H7 (cell line): ENCODE results near the gene CFAP46. TPM values are rescaled to one million over a fixed set of nuclear protein-coding genes. Genes with fewer than 3 reads are reported as not detected.
"Not testable (repeated sequence)": the region's sequence is repeated elsewhere in the genome, so short reads cannot be mapped to it uniquely, and the experiment has no call there.

Experiments
- DNase-seq: peaks from one replicate; pipeline ENCODE4 v3.0.0; 2012
- H3K27me3 ChIP-seq: 2 replicates; pipeline ENCODE4 v1.6.0; 2011; ENCODE audit warnings: mild to moderate bottlenecking, low read length; ENCODE audit not compliant: control insufficient read depth, insufficient read depth
- H3K36me3 ChIP-seq: replicated peaks from 2 replicates; pipeline ENCODE4 v1.5.1; 2011; ENCODE audit warnings: low read length; ENCODE audit not compliant: control insufficient read depth, insufficient read depth
- H3K4me3 ChIP-seq: 2 replicates; pipeline ENCODE4 v1.5.1; 2011; ENCODE audit warnings: low read depth, mild to moderate bottlenecking, control low read depth, low read length, moderate library complexity; ENCODE audit not compliant: insufficient read depth
- total RNA-seq: library from RNA; depleted of rRNA; stranded (reverse); fragments of >200 nt; shearing (Covaris generic); gene quantifications from 2 replicates; pipeline ENCODE4 v1.2.3, GENCODE V29; 2014

CFAP46 gene
- total RNA-seq, 1 experiment from 2014 or later, result 0.59 TPM

DNA sequence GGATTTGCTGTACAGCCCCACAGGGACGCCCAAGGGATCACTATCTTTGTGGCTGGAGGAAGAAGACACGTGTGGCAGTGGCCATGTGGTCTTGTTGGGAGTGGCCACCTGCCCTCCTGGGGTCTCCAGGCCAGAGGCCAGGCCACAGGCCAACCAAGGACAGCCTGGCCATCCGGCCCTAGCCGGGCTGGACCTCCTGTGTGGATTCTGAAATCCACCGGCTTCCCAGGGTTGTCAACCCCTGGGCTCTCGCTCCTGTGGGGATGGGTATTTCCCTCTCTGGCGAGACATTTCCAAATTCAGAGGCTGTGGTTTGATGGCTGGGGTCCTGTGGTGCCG, 31.5 kb upstream of the CFAP46 start:
- H3K36me3 ChIP-seq, result no peaks in the 10 kb centered on the region
- H3K27me3 ChIP-seq, result no peaks in the 10 kb centered on the region
- peak; percentile 64 for DNase-seq

DNA sequence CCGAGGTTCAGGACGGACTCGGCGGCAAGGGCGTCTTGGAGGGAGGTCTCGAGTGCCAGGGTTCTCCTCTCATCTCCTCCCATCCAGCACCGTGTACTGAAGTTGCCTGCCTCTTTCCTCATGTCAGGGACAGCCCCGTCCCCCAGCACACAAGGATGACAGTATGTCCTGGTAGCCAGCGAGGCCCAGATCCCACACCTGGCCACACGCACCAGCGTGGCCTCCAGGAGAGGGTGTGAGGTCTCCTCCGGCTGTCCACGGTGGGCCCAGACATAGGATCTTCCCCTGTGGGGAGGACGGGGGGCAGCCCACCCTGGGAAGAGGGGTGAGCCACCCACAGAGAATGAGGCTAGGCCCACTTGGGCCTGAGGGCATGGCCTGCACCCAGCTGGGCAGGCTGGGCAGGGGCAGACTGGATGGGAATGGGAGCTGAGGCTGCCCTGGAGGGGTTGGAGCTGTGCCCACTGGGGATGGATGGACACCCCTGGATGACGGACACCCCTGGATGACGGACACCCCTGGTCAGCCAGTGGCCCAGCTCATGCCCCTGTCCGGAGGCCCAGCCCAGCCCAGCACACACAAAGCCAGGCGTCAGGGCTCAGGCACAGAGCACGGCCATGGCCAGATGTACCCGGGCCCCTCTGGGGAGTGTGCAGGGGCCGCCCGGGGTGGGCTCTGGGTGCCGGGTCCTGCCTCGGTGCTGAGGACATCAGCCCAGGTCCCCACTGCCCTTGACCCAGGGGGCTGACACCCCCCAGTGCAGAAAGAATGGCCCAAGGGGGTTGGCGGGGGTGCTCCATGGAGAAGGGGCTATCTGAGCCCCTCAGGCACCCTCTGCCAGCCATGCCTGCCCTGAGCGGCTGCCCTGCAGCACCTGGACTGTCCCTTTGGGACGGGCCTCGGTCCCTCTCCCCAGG, 30.9 kb upstream of the CFAP46 start:
- Histone ChIP-seq H3K27me3 (no peaks in the 10 kb centered on the region), H3K4me3 (no peak overlapping the region), H3K36me3 (no peaks in the 10 kb centered on the region)
- DNase-seq, result peak; percentile 56

More for the DNA sequence above, 31.5 kb upstream of the CFAP46 start:
- H3K4me3 ChIP-seq, result no peak overlapping the region

DNA sequence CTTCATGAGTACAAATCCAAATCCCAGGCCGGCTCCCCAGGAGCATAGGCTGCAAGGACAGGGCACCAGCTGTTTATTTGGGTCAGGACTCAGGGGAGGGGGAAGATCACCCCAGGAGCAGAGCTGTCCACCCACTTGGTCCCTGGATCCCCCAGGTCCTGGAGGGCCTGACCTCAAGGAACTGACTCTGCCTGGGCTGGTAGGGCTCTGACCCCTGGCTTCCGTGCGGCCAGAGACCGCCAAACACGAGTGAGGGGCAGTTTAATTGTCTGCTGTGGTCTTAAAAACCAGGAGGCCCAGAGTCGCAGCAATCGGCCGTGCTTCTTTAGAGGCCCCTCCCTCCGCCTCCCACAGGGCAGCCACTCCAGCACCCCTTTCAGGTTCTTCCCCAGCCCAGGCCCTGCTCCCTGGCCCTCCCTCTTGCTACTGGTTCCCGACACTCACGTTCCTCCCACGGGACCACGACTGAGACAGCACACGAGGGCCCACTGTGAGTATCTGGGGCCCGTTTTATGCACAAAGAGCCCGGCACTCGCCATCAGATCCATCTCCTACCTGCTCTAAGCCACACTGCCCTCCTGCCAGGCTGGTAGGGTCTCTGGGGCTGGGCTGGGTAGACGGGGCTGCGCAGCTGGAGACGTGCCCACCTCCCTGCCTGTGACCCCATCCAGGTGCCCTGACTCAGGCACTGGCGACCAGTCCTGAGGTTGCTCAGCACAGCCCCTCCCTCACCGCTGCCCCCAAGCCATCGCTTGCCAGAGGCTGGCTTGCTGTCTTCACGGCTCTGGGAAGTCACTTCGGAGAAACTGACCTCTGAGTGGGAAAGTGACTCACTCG, 30.0 kb upstream of the CFAP46 start:
- Histone ChIP-seq H3K36me3 (no peaks in the 10 kb centered on the region), H3K4me3 (no peak overlapping the region), H3K27me3 (no peaks in the 10 kb centered on the region; the same call in 1 of the 2 replicates)
- DNase-seq, result peak; percentile 80

DNA sequence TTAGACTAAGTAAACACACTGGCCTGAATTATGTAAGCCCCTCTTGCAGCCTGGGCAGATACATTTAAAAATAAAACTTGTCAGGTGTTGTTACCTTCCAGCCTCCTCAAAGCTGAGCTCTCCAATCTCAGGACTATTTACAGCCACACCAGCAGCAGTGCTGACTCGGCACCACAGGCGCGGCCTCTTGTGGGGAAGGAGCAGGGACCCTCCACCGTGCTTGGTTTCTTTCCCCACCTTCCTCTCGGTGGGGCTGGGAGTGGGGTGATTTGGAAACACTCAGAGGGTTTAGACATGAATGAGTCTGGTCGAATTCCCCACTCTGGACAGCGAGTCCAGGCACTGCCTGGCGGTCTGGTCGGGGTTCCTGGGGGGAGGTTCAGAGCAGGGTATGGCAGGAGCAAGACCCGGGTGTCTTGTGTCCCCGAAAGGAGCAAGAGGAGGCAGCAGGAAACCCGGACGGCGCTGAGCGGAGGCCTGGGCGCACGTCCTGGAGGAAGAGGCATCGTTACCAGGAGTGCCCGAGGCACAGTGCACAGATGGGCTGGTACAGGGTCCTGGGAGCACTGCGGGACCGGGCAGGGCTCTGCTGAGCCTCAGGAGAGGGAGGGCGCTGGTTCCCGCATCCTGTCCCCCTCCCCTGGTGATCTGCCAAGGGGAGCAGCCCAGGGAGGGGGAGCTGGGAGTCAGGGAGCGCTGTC, 29.2 kb upstream of the CFAP46 start:
- H3K36me3 ChIP-seq, result no peaks in the 10 kb centered on the region
- no peaks in the 10 kb centered on the region; the same call in 1 of the 2 replicates for H3K27me3 ChIP-seq
- H3K4me3 ChIP-seq, result no peak overlapping the region; the same call in 1 of the 2 replicates
- DNase-seq, result peak; percentile 75

DNA sequence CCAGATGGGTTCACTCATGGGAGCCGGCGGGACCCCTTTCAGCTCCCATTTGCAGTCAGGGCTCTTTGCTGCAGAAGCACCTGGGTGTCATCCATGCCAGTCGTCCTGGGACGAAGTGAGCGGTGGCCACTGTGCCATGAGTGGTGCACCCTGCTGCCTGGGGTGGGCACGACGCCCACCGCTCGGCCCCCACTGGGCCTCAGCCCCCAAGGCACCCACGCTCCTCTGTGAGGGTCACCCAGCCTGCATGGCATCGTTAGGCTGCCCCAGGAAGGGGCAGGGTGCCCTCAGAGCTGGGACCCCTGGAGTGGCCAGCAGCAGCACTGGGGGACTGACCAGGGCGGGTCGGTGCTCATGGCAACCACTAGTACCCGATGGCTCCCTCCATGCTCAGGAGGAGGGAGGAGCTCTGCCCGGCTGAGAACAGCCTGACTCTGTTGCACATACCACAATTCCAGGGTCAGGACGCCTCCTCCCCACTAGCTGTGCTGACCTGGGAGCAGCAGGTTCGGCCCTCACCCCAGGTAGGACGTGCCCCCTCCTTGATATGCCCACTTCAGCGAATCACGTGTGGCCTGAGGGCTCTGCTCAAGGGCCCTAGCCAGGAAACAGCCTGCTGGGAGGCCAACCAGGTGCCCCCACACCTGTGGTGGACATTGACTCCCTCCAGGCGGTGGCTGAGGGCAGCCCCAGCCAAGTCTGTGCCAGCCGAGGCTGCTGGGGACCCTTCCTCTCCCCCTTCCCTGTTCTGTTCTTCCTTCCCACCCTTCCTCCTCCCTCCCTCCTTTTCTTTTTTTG, 28.5 kb upstream of the CFAP46 start:
- no peaks in the 10 kb centered on the region; the same call in 1 of the 2 replicates for H3K27me3 ChIP-seq
- no peaks in the 10 kb centered on the region for H3K36me3 ChIP-seq
- H3K4me3 ChIP-seq, result no peak overlapping the region
- DNase-seq, result peak; percentile 65

DNA sequence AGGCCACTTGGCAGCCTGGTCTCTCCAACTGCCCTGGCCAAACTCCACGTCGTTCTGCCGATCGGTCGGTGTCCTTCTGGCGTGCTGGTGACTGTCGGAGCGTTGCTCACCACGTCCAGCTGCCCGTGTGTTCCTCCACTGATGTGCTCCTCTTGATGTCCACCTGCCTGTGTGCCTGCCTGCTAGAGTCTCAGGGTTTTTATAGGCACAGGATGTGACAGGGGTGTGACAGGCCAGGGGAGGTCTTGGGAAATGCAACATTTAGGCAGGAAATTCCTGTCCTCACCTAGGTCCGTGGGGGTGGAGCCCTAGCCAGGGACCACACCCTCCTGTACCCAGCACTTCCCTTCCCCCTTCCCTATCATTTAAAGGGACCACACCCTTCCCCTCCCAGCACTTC, 25.2 kb upstream of the CFAP46 start:
- DNase-seq, result no peak
- no peaks in the 10 kb centered on the region; the same call in 1 of the 2 replicates for H3K27me3 ChIP-seq
- H3K36me3 ChIP-seq, result no peaks in the 10 kb centered on the region
- H3K4me3 ChIP-seq, result no peak overlapping the region

DNA sequence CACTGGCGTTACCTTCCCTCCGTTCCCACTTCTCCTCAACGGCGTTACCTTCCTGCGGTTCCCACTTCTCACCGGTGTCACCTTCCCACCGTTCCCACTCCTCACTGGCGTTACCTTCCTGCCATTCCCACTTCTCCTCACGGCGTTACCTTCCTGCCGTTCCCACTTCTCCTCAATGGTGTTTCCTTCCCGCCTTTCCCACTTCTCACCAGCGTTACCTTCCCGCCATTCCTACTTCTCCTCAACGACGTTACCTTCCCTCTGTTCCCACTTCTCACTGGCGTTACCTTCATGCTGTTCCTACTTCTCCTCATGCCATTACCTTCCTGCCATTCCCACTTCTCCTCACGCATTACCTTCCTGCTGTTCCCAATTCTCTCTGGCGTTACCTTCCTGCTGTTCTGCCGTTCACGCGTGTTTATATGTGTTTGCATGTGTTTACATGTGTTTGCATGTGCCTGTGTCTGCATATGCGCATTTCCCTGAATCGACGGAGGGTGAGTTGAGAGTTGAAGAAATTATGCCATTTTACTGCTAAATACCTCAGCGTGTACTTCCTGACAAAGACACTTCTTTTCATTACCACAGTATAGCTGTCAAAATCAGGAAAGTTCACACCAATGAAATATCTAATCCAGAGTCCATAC, 23.2 kb upstream of the CFAP46 start:
- Histone ChIP-seq H3K4me3 (no peak overlapping the region), H3K27me3 (no peaks in the 10 kb centered on the region; the same call in 1 of the 2 replicates), H3K36me3 (no peaks in the 10 kb centered on the region)
- DNase-seq, result no peak

DNA sequence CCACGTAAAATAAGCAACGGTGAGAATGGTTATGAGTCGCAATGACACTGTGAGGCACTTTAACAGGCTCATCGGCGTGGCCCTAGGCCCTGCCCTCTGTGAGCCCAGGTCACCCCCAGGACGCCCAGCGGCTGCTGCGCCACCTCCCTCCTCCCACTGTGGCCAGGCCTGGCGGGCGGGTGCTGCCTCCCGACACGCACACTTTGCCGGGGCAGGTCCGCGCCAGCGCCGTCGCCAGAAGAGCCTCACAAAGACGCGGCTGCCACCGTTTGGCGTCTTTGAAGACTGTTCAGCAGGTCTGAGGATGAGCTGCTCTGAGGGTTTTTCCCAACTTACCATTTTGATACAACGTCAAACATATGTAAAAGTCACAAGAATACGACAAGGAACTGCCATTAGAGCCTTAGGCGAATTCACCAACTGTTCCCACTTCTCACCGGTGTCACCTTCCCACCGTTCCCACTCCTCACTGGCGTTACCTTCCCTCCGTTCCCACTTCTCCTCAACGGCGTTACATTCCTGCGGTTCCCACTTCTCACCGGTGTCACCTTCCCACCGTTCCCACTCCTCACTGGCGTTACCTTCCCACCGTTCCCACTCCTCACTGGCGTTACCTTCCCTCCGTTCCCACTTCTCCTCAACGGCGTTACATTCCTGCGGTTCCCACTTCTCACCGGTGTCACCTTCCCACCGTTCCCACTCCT, 22.5 kb upstream of the CFAP46 start:
- DNase-seq, result peak; percentile 32
- H3K36me3 ChIP-seq, H3K4me3 ChIP-seq, H3K27me3 ChIP-seq: not testable (repeated sequence)

DNA sequence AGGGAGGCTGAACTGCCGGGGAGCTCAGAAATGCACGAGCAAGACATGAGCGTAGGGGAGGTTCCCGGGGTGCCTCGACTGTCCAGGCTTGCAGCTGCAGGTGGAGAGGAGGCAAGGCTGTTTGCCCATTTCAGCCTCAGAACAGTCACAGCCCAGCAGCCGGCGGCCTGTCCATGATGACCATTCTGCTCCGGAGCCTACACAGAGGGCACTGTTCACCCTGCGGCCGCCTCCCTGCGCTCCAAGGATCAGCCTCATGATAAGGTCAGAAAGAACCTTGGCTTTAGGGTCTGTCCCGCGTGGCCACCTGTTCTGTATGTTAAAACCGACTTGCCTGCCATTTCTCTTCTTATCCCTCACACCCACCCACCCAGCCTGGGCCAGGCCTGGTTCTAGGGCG, 21.9 kb upstream of the CFAP46 start:
- no peak overlapping the region for H3K4me3 ChIP-seq

DNA sequence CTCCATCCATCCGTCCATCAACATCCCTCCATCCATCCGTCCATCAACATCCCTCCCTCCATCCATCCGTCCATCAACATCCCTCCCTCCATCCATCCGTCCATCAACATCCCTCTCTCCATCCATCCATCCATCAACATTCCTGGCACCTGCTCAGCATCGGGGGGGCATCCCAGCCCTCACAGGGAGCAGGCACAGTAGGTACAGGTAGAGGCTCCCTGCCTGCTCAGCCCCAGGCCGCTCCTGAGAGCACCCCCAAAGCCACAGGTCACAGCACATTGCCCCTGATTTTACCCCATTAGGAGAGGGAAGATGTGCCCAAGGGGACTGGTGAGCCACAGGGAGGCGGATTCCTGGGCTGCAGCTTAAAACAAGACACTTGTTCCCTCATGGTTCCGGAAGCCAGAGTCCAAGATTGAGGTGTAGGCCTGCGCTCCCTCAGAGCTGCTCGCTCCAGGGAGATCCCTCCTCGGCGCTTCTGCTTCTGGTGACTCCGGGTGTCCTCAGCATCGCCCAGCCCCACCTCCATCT, 21.1 kb upstream of the CFAP46 start:
- Histone ChIP-seq H3K27me3 (no peaks in the 10 kb centered on the region; the same call in 1 of the 2 replicates), H3K4me3 (no peak overlapping the region), H3K36me3 (no peaks in the 10 kb centered on the region)
- no peak for DNase-seq

More for the DNA sequence above, 21.9 kb upstream of the CFAP46 start:
- no peak for DNase-seq
- no peaks in the 10 kb centered on the region; the same call in 1 of the 2 replicates for H3K27me3 ChIP-seq
- no peaks in the 10 kb centered on the region for H3K36me3 ChIP-seq

DNA sequence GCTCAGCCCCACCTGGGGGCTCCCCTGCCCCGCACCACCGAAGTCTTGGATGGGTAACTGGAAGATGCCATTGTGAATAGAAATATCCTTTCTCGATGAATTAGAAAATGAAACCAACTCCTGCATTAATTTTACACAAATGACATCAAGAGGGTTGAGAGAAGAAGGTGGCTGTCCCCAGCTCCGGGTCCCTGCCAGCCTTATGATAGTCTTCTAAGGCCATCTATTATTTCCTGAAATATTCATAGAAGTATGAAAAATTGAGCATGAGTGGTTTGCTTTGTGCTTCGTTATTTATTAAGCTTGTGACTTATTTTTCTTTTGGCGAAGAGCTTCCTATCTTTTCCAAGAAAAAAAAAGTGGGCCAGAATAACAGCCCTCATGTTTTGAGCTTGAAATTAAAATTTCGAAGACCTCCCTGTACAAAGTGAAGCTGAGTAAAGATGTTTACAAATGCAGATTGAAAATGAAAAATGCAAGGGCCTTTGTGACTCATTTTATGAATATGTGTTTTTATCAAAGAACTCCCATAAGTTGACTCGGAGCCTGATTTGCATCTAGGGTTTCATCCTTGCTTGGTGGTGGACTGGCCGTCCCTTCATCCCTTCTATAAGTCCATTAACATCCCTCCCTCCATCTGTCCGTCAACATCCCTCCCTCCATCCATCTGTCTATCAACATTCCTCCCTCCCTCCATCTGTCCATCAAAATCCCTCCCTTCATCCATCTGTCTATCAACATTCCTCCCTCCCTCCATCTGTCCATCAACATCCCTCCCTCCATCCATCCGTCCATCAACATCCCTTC, 20.5 kb upstream of the CFAP46 start:
- H3K36me3 ChIP-seq, result no peaks in the 10 kb centered on the region
- H3K27me3 ChIP-seq, result no peaks in the 10 kb centered on the region
- DNase-seq, result no peak
- H3K4me3 ChIP-seq, result 0 out of 2 replicates have a peak overlapping the region, but pooled peaks have one; percentile 5
